Measurements from ENCODE around the gene DUSP18. TPM values are rescaled to one million over a fixed set of nuclear protein-coding genes. Genes with fewer than 3 reads are reported as not detected.
A peak's percentile ranks its signal among the peaks of the same experiment; 100 is the strongest.
"Not testable (repeated sequence)": the region's sequence is repeated elsewhere in the genome, so short reads cannot be mapped to it uniquely, and the experiment has no call there.

DUSP18 gene
- total RNA-seq (6.1 and 6.8 TPM in 2 replicates), polyA plus RNA-seq (11.0 and 16.2 TPM in 2 replicates)

DNA sequence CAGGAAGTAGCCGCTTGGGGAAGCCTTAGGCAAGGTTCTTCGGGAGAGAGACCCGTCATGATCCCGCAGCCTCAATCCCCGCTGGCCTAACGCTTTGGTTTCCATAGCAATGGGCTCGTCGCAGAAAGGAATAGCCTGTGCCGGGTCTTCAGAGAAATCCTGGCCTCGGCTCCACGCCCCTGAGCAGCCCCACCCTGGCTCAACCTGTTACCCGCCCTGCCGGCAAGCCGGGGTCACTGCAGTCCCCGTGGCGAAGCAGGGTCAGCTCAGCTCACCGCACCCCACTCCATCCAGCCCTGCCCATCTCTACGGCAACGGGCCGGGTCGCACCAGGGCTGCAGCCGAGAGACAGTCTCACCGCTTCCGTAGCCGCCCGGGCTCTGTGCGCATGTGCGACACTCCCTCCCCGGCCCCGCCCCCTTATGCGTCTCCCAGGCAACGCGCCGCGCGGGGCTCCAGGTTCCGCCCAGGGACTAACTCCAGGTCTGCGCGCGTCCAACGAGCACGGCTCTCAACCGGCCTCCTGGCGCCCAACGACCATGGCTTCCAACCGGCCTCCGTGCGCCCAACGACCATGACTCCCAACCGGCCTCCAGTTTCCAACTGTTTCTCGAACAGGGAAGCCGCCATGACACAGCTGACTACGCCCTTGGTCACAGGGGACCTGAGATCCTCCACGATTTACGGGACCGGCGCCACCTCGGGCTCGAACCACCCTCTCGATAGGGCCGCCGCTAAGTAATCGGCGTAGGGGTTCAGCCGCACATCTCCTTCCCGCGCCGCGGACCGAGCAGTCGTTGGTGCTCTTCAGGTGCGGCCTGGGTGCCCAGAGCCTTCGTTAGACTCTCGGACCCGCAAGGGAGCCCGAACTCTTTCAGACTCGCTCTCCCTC is at the start of gene DUSP18:
DUSP18 (minus strand) TSS at position 382 of the 892 bp plus-strand sequence. CDS start 3,872 bp downstream, outside the sequence.
- Histone ChIP-seq H3K9me3 (ENCODE audit: low read depth) (no peaks in the 10 kb centered on the region), H3K36me3 (no peaks in the 10 kb centered on the region), H3K27me3 (peaks cover 12% of the 10 kb centered on the region), H3K27ac (no peak within 1 kb of the TSS), H3K4me3 (peak within 1 kb of the TSS; percentile 70), H3K4me1 (ENCODE audit: low read depth) (peaks cover 6% of the 10 kb centered on the region)
- TF ChIP-seq, protein P1, sequence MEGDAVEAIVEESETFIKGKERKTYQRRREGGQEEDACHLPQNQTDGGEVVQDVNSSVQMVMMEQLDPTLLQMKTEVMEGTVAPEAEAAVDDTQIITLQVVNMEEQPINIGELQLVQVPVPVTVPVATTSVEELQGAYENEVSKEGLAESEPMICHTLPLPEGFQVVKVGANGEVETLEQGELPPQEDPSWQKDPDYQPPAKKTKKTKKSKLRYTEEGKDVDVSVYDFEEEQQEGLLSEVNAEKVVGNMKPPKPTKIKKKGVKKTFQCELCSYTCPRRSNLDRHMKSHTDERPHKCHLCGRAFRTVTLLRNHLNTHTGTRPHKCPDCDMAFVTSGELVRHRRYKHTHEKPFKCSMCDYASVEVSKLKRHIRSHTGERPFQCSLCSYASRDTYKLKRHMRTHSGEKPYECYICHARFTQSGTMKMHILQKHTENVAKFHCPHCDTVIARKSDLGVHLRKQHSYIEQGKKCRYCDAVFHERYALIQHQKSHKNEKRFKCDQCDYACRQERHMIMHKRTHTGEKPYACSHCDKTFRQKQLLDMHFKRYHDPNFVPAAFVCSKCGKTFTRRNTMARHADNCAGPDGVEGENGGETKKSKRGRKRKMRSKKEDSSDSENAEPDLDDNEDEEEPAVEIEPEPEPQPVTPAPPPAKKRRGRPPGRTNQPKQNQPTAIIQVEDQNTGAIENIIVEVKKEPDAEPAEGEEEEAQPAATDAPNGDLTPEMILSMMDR (IDR thresholded peaks at IDR 0.05; ENCODE audit: low read depth, low read length), result peak; percentile 26
- peak; percentile 92 to 94 for DNase-seq (ENCODE audit: low read depth in 1 of 2, low spot score in 1 of 2)

DNA sequence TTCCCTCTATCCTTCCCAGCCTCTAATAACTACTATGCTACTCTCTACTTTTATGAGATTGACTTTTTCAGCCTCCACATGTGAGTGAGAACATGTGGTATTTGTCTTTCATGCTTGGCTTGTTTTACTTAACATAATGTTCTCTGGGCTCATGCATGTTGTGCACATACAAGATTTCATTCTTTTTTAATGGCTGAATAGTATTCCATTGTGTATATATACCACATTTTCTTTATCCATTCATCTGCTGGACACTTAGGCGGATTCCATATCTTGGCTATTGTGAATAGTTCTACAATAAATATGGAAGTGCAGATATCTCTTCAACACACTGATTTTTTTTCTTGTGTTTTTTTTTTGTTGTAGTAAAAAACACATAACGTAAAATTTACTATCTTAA is 46.4 kb upstream of the DUSP18 start:
- no peaks in the 10 kb centered on the region for H3K4me1 ChIP-seq (ENCODE audit: low read depth)
- H3K4me3 ChIP-seq, result no peak overlapping the region
- no peaks in the 10 kb centered on the region for H3K9me3 ChIP-seq (ENCODE audit: low read depth)
- no peak for DNase-seq (ENCODE audit: low read depth in 1 of 2, low spot score in 1 of 2)
- no peaks in the 10 kb centered on the region for H3K27me3 ChIP-seq
- no peak overlapping the region for H3K27ac ChIP-seq
- H3K36me3 ChIP-seq, result no peaks in the 10 kb centered on the region
- TF ChIP-seq, protein P1 (IDR thresholded peaks at IDR 0.05; ENCODE audit: low read depth, low read length), result no peak

DNA sequence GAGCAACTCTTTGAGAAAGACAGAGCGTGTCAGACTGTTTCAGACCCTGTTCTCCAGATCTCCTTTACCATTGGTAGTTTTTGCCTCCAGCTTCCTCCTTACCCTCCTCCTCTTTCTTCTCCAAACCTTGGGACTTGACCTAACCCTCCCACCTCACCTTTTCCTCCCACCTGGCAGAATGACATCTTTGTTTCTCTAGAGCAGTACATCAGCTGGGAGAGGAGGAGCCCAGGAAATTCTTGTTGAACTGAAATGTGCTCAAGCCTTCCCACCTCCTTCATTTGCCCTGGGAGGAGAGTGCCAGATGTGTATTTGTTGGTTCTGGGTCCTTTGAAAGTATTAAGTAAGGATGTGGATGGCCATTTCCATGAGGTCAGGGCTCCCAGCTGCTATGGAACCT is 44.4 kb upstream of the DUSP18 start:
- no peak overlapping the region for H3K27ac ChIP-seq
- no peak overlapping the region for H3K4me3 ChIP-seq
- H3K9me3 ChIP-seq (ENCODE audit: low read depth), result no peaks in the 10 kb centered on the region
- no peaks in the 10 kb centered on the region for H3K27me3 ChIP-seq
- H3K36me3 ChIP-seq, result no peaks in the 10 kb centered on the region
- TF ChIP-seq, protein P1 (IDR thresholded peaks at IDR 0.05; ENCODE audit: low read depth, low read length), result no peak
- DNase-seq (ENCODE audit: low read depth in 1 of 2, low spot score in 1 of 2), result no peak
- H3K4me1 ChIP-seq (ENCODE audit: low read depth), result no peaks in the 10 kb centered on the region

DNA sequence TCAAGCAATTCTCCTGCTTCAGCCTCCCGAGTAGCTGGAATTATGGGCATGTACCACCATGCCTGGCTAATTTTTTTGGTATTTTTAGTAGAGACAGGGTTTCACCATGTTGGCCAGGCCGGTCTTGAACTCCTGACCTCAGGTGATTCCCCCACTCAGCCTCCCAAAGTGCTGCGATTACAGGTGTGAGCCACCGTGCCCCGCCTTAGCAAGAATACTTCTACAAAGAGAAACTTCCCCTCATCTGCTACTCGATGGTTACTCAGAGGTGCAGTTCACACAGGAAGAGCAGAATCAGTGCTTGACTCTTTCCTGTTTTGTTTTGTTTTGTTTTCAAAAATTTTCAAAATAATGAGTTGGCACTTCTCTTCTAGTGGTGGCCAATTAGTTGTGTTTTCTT is 42.3 kb upstream of the DUSP18 start:
- not testable (repeated sequence) for H3K9me3 ChIP-seq (ENCODE audit: low read depth); H3K36me3 ChIP-seq; H3K4me1 ChIP-seq (ENCODE audit: low read depth); H3K27me3 ChIP-seq; DNase-seq (ENCODE audit: low read depth in 1 of 2, low spot score in 1 of 2); H3K4me3 ChIP-seq; H3K27ac ChIP-seq

DNA sequence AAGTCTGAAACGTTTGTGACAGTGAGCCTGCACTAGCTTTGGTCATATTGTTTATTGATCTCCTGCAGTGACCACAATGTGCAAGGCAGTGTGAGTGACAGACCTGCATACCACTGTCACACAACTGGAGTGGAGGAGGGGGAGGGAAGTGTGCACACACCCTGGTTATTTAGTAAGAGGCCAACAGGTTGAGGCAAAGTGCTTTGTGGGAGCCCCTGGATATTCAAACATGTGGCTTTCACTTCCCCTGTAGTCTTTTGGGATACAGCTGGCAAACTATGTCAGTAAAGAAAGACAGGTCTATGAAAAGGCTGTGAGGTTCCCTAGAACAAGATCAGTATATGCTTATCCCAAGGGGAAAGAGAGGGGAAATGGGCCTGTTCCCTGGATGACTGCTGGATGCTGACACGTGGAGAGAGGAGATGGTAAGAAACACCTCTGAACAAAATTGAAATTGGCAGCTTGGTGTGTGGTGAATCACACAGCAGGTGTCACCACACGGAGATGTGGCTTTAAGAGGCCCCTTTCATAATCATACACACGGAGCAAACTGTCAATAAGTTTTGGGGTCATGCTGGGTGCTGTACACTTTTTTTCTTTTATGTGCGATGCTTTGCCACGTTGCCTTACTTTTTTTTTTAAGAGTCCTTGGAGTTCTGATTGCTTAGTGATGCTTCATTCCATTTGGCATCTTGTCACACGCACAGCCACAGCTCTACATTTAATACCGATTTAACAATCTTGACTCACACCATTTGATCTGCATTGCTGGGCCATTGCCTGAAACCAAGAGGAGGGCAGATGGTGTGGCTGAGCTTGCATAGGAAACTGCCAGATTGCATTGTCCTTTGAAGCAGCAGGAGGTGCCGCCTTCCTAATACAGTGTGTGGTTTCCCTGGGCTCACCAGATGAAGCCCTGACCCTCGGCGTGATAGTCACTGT is 38.3 kb upstream of the DUSP18 start:
- Histone ChIP-seq H3K4me1 (ENCODE audit: low read depth) (peaks cover 9% of the 10 kb centered on the region), H3K27ac (peak overlapping the region; percentile 55), H3K4me3 (no peak overlapping the region), H3K36me3 (no peaks in the 10 kb centered on the region), H3K9me3 (ENCODE audit: low read depth) (no peaks in the 10 kb centered on the region), H3K27me3 (no peaks in the 10 kb centered on the region)
- DNase-seq (ENCODE audit: low read depth in 1 of 2, low spot score in 1 of 2), result no peak
- TF ChIP-seq, protein P1 (IDR thresholded peaks at IDR 0.05; ENCODE audit: low read depth, low read length), result no peak

Measured in cardiac muscle cell (in vitro differentiated cells and primary cell).